Activated T-cell treated with anti-CD3 and anti-CD28 coated beads, Interleukin-2, amount 50 U/mL, for 72 hours (primary cell): ENCODE data around the gene PPP3R2. TPM values are rescaled to one million over a fixed set of nuclear protein-coding genes. Genes with fewer than 3 reads are reported as not detected.

Source experiments
- ATAC-seq, 2 donors: fragments of 150-1000 bp; cut with Tn5 transposase; replicated peaks in 1 of 2; 2 replicates each; pipeline ENCODE4 v1.10.0; 2021; ENCODE audit warnings: moderate library complexity in 2 of 2, mild to moderate bottlenecking in 1 of 2
- DNase-seq, 2 donors: peaks; one replicate each; pipeline ENCODE4 v3.0.0; 2021 to 2022; ENCODE audit warnings: mixed read lengths in 1 of 2
- H3K27ac Mint-ChIP-seq: one replicate; pipeline ENCODE4 v1.8.0; 2022; ENCODE audit warnings: mild to moderate bottlenecking, moderate library complexity, mixed read lengths
- H3K27me3 Mint-ChIP-seq: one replicate; pipeline ENCODE4 v1.8.0; 2022; ENCODE audit warnings: low read depth, mixed read lengths
- H3K36me3 Mint-ChIP-seq, 2 donors: one replicate each; pipeline ENCODE4 v1.8.0; 2022; ENCODE audit warnings: mixed read lengths in 2 of 2, mild to moderate bottlenecking in 1 of 2; ENCODE audit not compliant: insufficient read depth in 2 of 2
- H3K4me1 Mint-ChIP-seq: one replicate; pipeline ENCODE4 v1.8.0; 2022; ENCODE audit warnings: low read depth, mixed read lengths
- H3K4me3 Mint-ChIP-seq, 2 donors: one replicate each; pipeline ENCODE4 v1.8.0; 2022; ENCODE audit warnings: mild to moderate bottlenecking in 2 of 2, mixed read lengths in 2 of 2, moderate library complexity in 2 of 2
- H3K9me3 Mint-ChIP-seq, 2 donors: one replicate each; pipeline ENCODE4 v1.8.0; 2022; ENCODE audit warnings: mixed read lengths in 2 of 2
- total RNA-seq, 2 donors: library from RNA; stranded (reverse); gene quantifications; one replicate each; pipeline ENCODE4 v1.2.3, GENCODE V29; 2022

Gene PPP3R2
- total RNA-seq, 2 donors from 2014 or later: not detected

GRCh38 chr9:101579711-101580545 is 14.8 kb downstream of the PPP3R2 start:
- H3K36me3 Mint-ChIP-seq: peaks cover 0 to 2% of the 10 kb centered on the region in 2 donors
- ATAC-seq (no peak), DNase-seq (no peak)
- H3K27me3 Mint-ChIP-seq: no peaks in the 10 kb centered on the region
- peaks cover 0 to 1% of the 10 kb centered on the region in 2 donors for H3K9me3 Mint-ChIP-seq
- peaks cover 7% of the 10 kb centered on the region for H3K4me1 Mint-ChIP-seq
- no peak overlapping the region for H3K4me3 Mint-ChIP-seq
- no peak overlapping the region for H3K27ac Mint-ChIP-seq

- DNase-seq: no peak
- peaks cover 21% of the 10 kb centered on the region for H3K4me1 Mint-ChIP-seq
- no peaks in the 10 kb centered on the region for H3K27me3 Mint-ChIP-seq
- H3K4me3 Mint-ChIP-seq: no peak overlapping the region
- peaks cover 0 to 1% of the 10 kb centered on the region in 2 donors for H3K9me3 Mint-ChIP-seq
- peak overlapping the region; percentile 45 for H3K27ac Mint-ChIP-seq
- no peak for ATAC-seq
- H3K36me3 Mint-ChIP-seq: peaks cover 0 to 2% of the 10 kb centered on the region in 2 donors
These were observed 16.4 kb downstream of the PPP3R2 start for GRCh38 chr9:101578378-101578777.

- Mint-ChIP-seq H3K27me3 (no peaks in the 10 kb centered on the region), H3K9me3 (peaks cover 0 to 1% of the 10 kb centered on the region in 2 donors), H3K4me3 (no peak overlapping the region), H3K27ac (no peak overlapping the region), H3K4me1 (peaks cover 57% of the 10 kb centered on the region), H3K36me3 (peaks cover 0 to 2% of the 10 kb centered on the region in 2 donors)
- DNase-seq: no peak
- ATAC-seq: peak; percentile 67 to 75
These were observed 19.9 kb downstream of the PPP3R2 start for GRCh38 chr9:101574731-101575333.

GRCh38 chr9:101572316-101572715 is 22.5 kb downstream of the PPP3R2 start:
- no peaks in the 10 kb centered on the region for H3K27me3 Mint-ChIP-seq
- H3K4me1 Mint-ChIP-seq: peaks cover 80% of the 10 kb centered on the region
- ATAC-seq: peak in 1 of 2 donors; percentile 38

GRCh38 chr9:101571114-101571513 is 23.7 kb downstream of the PPP3R2 start:
- DNase-seq (no peak), ATAC-seq (no peak)
- H3K36me3 Mint-ChIP-seq: peaks cover 0 to 1% of the 10 kb centered on the region in 2 donors
- peak overlapping the region; percentile 55 for H3K27ac Mint-ChIP-seq
- peaks cover 86% of the 10 kb centered on the region for H3K4me1 Mint-ChIP-seq
- peaks cover 0 to 1% of the 10 kb centered on the region in 2 donors for H3K9me3 Mint-ChIP-seq
- H3K4me3 Mint-ChIP-seq: no peak overlapping the region
- no peaks in the 10 kb centered on the region for H3K27me3 Mint-ChIP-seq

More at GRCh38 chr9:101572316-101572715, 22.5 kb downstream of the PPP3R2 start:
- Mint-ChIP-seq H3K27ac (no peak overlapping the region), H3K9me3 (peaks cover 0 to 1% of the 10 kb centered on the region in 2 donors), H3K4me3 (no peak overlapping the region), H3K36me3 (peaks cover 0 to 2% of the 10 kb centered on the region in 2 donors)
- DNase-seq: no peak

GRCh38 chr9:101569741-101570501 is 24.8 kb downstream of the PPP3R2 start:
- Mint-ChIP-seq H3K36me3 (peaks cover 3 to 6% of the 10 kb centered on the region in 2 donors), H3K27me3 (no peaks in the 10 kb centered on the region), H3K4me1 (peaks cover 78% of the 10 kb centered on the region), H3K27ac (peak overlapping the region; percentile 64), H3K4me3 (peak overlapping the region in 1 of 2 donors; percentile 2), H3K9me3 (no peaks in the 10 kb centered on the region)
- ATAC-seq (peak in 1 of 2 donors; percentile 22), DNase-seq (no peak)

GRCh38 chr9:101567725-101568350 is 26.9 kb downstream of the PPP3R2 start:
- DNase-seq (no peak), ATAC-seq (no peak)
- Mint-ChIP-seq H3K4me3 (no peak overlapping the region), H3K9me3 (no peaks in the 10 kb centered on the region), H3K27me3 (no peaks in the 10 kb centered on the region), H3K36me3 (peaks cover 3 to 9% of the 10 kb centered on the region in 2 donors), H3K27ac (peak overlapping the region; percentile 61), H3K4me1 (peaks cover 59% of the 10 kb centered on the region)

GRCh38 chr9:101566904-101567724 is 27.7 kb downstream of the PPP3R2 start:
- no peak overlapping the region for H3K27ac Mint-ChIP-seq
- DNase-seq: peak; percentile 36 to 37
- H3K36me3 Mint-ChIP-seq: peaks cover 4 to 16% of the 10 kb centered on the region in 2 donors
- peak; percentile 62 to 81 for ATAC-seq
- H3K27me3 Mint-ChIP-seq: no peaks in the 10 kb centered on the region
- no peak overlapping the region for H3K4me3 Mint-ChIP-seq
- no peaks in the 10 kb centered on the region for H3K9me3 Mint-ChIP-seq
- peaks cover 52% of the 10 kb centered on the region for H3K4me1 Mint-ChIP-seq

- no peak for ATAC-seq
- peaks cover 24% of the 10 kb centered on the region for H3K4me1 Mint-ChIP-seq
- no peak overlapping the region for H3K27ac Mint-ChIP-seq
- no peaks in the 10 kb centered on the region for H3K27me3 Mint-ChIP-seq
- no peak overlapping the region for H3K4me3 Mint-ChIP-seq
- no peak for DNase-seq
- peaks cover 16 to 40% of the 10 kb centered on the region in 2 donors for H3K36me3 Mint-ChIP-seq
- H3K9me3 Mint-ChIP-seq: peaks cover 0 to under 1% of the 10 kb centered on the region in 2 donors
These were observed 30.5 kb downstream of the PPP3R2 start for GRCh38 chr9:101564252-101564651.

- H3K36me3 Mint-ChIP-seq: peaks cover 26 to 53% of the 10 kb centered on the region in 2 donors
- ATAC-seq: no peak
These were observed 31.8 kb downstream of the PPP3R2 start for GRCh38 chr9:101562966-101563365.

GRCh38 chr9:101561740-101562139 is 33.0 kb downstream of the PPP3R2 start:
- H3K4me1 Mint-ChIP-seq: no peaks in the 10 kb centered on the region
- H3K27ac Mint-ChIP-seq: peak overlapping the region; percentile 3
- peaks cover 1 to 2% of the 10 kb centered on the region in 2 donors for H3K9me3 Mint-ChIP-seq
- H3K36me3 Mint-ChIP-seq: peaks cover 30 to 60% of the 10 kb centered on the region in 2 donors
- ATAC-seq (no peak), DNase-seq (no peak)
- no peaks in the 10 kb centered on the region for H3K27me3 Mint-ChIP-seq
- H3K4me3 Mint-ChIP-seq: no peak overlapping the region

More at GRCh38 chr9:101562966-101563365, 31.8 kb downstream of the PPP3R2 start:
- Mint-ChIP-seq H3K9me3 (peaks cover 1 to 2% of the 10 kb centered on the region in 2 donors), H3K4me1 (peaks cover 12% of the 10 kb centered on the region), H3K4me3 (no peak overlapping the region), H3K27ac (no peak overlapping the region), H3K27me3 (no peaks in the 10 kb centered on the region)
- DNase-seq: no peak
